ENCODE measurements around the gene ZC2HC1C.

- TF ChIP-seq CTCF (conservative IDR thresholded peaks at IDR 0.05; ENCODE audit: low read depth in 2 of 2): no peak
- no peak for TF ChIP-seq EZH2 (IDR thresholded peaks at IDR 0.05; ENCODE audit: low read depth, unreplicated experiment)
- no peak for TF ChIP-seq EZH2phosphoT487 (IDR thresholded peaks at IDR 0.05; ENCODE audit: unreplicated experiment)
- no peak for TF ChIP-seq JUNB (IDR thresholded peaks at IDR 0.05; ENCODE audit: unreplicated experiment)
- no peak for TF ChIP-seq REST (IDR thresholded peaks at IDR 0.05; ENCODE audit: unreplicated experiment)
- TF ChIP-seq ZNF331 (CRISPR knock-in tag; IDR thresholded peaks at IDR 0.05; ENCODE audit: low read depth): no peak
- no peak for TF ChIP-seq POLR2AphosphoS5 (IDR thresholded peaks at IDR 0.05; ENCODE audit: low read depth)
- no peak for TF ChIP-seq CREB1 (CRISPR knock-in tag; IDR thresholded peaks at IDR 0.05; ENCODE audit: low read depth)
- no peak for TF ChIP-seq ETS1 (IDR thresholded peaks at IDR 0.05)
- no peak for TF ChIP-seq STAT1 (IDR thresholded peaks at IDR 0.05; ENCODE audit: unreplicated experiment)
- TF ChIP-seq ZNF114 (CRISPR knock-in tag; IDR thresholded peaks at IDR 0.05): no peak
Measured at GRCh38 chr14:75128596-75128990, 59.2 kb downstream of the ZC2HC1C start.
